HepG2 (cell line): ENCODE data around the gene WDR73.

Experiments
- HDAC2 ChIP-seq: sonication (generic); formaldehyde crosslinking; IDR thresholded peaks from 2 replicates; pipeline ENCODE4 v1.4.0; 2020; ENCODE audit warnings: missing genetic modification reagents
- TF ChIP-seq, protein P1 (sequence below): sonication (generic); formaldehyde crosslinking; conservative IDR thresholded peaks from 2 replicates; pipeline ENCODE4 v1.4.0; 2020; ENCODE audit warnings: missing genetic modification reagents
- TF ChIP-seq, protein P2 (sequence below): sonication (generic); formaldehyde crosslinking; IDR thresholded peaks from 2 replicates; pipeline ENCODE4 v1.4.0; 2020; ENCODE audit warnings: missing genetic modification reagents

- no peak for TF ChIP-seq HDAC2 (CRISPR knock-in tag)
- TF ChIP-seq, protein P1, sequence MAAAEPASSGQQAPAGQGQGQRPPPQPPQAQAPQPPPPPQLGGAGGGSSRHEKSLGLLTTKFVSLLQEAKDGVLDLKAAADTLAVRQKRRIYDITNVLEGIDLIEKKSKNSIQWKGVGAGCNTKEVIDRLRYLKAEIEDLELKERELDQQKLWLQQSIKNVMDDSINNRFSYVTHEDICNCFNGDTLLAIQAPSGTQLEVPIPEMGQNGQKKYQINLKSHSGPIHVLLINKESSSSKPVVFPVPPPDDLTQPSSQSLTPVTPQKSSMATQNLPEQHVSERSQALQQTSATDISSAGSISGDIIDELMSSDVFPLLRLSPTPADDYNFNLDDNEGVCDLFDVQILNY (CRISPR knock-in tag), result no peak
- TF ChIP-seq, protein P2, sequence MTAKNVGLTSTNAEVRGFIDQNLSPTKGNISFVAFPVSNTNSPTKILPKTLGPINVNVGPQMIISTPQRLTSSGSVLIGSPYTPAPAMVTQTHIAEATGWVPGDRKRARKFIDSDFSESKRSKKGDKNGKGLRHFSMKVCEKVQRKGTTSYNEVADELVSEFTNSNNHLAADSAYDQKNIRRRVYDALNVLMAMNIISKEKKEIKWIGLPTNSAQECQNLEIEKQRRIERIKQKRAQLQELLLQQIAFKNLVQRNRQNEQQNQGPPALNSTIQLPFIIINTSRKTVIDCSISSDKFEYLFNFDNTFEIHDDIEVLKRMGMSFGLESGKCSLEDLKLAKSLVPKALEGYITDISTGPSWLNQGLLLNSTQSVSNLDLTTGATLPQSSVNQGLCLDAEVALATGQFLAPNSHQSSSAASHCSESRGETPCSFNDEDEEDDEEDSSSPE (CRISPR knock-in tag), result no peak
Observed at GRCh38 chr15:84661001-84661400, 6.9 kb upstream of the WDR73 start.
